Measurements from ENCODE around the gene SUPT7L.

DNA sequence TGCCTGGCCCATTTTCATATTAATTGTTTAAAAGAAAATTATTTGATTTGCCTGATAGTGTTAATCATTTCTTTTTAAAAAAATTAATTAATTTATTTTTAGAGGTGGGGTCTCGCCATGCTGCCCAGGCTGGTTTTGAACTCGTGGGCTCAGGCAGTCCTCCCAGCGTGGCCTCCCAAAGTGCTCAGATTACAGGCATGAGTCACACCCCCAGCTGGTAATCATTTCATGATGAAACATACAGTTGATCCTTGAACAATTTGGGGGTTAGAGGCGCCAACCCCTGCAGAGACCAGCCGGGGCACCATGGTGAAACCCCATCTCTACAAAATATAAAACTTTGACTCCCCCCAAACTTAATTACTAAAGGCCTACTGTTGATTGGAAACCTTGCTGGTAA is 26.6 kb downstream of the SUPT7L start:
- TF ChIP-seq, protein P1, sequence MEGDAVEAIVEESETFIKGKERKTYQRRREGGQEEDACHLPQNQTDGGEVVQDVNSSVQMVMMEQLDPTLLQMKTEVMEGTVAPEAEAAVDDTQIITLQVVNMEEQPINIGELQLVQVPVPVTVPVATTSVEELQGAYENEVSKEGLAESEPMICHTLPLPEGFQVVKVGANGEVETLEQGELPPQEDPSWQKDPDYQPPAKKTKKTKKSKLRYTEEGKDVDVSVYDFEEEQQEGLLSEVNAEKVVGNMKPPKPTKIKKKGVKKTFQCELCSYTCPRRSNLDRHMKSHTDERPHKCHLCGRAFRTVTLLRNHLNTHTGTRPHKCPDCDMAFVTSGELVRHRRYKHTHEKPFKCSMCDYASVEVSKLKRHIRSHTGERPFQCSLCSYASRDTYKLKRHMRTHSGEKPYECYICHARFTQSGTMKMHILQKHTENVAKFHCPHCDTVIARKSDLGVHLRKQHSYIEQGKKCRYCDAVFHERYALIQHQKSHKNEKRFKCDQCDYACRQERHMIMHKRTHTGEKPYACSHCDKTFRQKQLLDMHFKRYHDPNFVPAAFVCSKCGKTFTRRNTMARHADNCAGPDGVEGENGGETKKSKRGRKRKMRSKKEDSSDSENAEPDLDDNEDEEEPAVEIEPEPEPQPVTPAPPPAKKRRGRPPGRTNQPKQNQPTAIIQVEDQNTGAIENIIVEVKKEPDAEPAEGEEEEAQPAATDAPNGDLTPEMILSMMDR (IDR thresholded peaks at IDR 0.05): no peak
- TF ChIP-seq POLR2A (IDR thresholded peaks at IDR 0.05): no peak

Data from right lobe of liver (tissue), 4 donors.